NB4 (cell line): ENCODE results near the gene DAB2IP.

ENCODE experiments used
- CTCF ChIP-seq: IDR thresholded peaks from one replicate; pipeline ENCODE4 v1.5.1; 2012; ENCODE audit warnings: low read depth, low read length
- MAX ChIP-seq: IDR thresholded peaks from 2 replicates; pipeline ENCODE4 v1.6.1; 2011; ENCODE audit warnings: low read depth, low read length
- POLR2A ChIP-seq: IDR thresholded peaks from 2 replicates; pipeline ENCODE4 v1.6.1; 2011; ENCODE audit warnings: mild to moderate bottlenecking; ENCODE audit not compliant: insufficient read length; ENCODE audit errors: extremely low read depth

DNA sequence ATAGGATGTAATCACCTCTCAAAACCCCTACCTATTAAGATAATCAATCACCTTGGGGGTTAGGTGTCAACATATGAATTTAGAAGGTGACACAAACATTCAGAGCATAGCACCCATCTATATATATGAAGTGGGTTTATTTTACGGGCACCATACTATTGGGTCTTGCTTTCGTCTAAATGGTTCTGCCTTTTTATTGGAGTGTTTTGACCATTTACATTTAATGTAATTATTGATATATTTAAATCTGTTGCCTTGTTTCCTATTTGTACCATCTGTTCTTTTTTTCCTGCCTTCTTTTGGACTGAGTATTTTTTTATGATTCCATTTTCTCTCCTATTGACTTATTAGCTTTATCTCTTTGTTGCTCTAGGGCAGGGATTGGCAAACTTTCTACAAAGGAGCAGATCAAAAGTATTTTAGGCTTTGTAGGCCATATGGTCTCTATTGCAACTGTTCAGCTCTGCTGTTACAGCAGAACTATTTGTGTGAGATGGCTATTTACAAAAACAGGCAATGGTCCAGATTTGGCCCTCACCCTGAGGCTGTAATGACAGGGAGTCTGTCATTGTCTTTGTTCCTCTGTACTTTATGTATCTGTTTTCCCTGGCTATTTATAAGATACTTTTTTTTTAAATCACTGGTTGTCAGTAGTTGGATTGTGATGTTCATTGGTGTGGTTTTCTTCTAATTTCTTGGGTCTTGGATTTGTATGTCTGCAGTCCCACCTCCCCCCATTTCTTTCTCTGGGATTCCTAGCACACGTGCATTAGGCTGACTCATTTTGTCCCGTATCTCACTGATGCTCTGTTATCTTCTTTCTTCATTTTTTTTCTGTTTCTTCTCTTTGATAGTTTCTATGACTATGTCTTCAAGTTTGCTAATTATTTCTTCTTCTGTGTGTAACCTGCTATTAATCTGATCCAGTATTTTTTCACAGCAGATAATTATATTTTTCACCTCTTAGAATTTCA, 127.1 kb downstream of the DAB2IP start:
- TF ChIP-seq CTCF, result no peak
- TF ChIP-seq POLR2A, result no peak
- no peak for TF ChIP-seq MAX
